ENCODE results near the gene CCNT1. TPM values are rescaled to one million over a fixed set of nuclear protein-coding genes. Genes with fewer than 3 reads are reported as not detected.
"Not testable (repeated sequence)": the region's sequence is repeated elsewhere in the genome, so short reads cannot be mapped to it uniquely, and the experiment has no call there.

Gene CCNT1
- total RNA-seq, 1 donor from 2014 or later = 52.5 TPM

- H3K9me3 Mint-ChIP-seq = no peaks in the 10 kb centered on the region
Observed at GRCh38 chr12:48728807-48729206, 12.3 kb upstream of the CCNT1 start.

GRCh38 chr12:48720737-48721136 is 4.2 kb upstream of the CCNT1 start:
- not testable (repeated sequence) for H3K36me3 Mint-ChIP-seq; H3K27ac Mint-ChIP-seq; H3K27me3 Mint-ChIP-seq (ENCODE audit: low read depth); H3K9me3 Mint-ChIP-seq; H3K4me1 Mint-ChIP-seq; H3K4me3 Mint-ChIP-seq; DNase-seq (ENCODE audit: low spot score in 2 of 2, unreplicated experiment in 2 of 2)

More at GRCh38 chr12:48728807-48729206, 12.3 kb upstream of the CCNT1 start:
- no peak for DNase-seq (ENCODE audit: low spot score in 2 of 2, unreplicated experiment in 2 of 2)
- Mint-ChIP-seq H3K27me3 (ENCODE audit: low read depth) (peaks cover 2% of the 10 kb centered on the region), H3K4me3 (no peak overlapping the region), H3K27ac (no peak overlapping the region), H3K36me3 (no peaks in the 10 kb centered on the region), H3K4me1 (no peaks in the 10 kb centered on the region)
- no peak for TF ChIP-seq CTCF (IDR thresholded peaks at IDR 0.05; ENCODE audit: unreplicated experiment)

- not testable (repeated sequence) for H3K36me3 Mint-ChIP-seq; DNase-seq (ENCODE audit: low spot score in 2 of 2, unreplicated experiment in 2 of 2); H3K27me3 Mint-ChIP-seq (ENCODE audit: low read depth); H3K9me3 Mint-ChIP-seq; H3K4me3 Mint-ChIP-seq; H3K27ac Mint-ChIP-seq; H3K4me1 Mint-ChIP-seq
Observed at GRCh38 chr12:48720171-48720570, 3.7 kb upstream of the CCNT1 start.

- not testable (repeated sequence) for DNase-seq (ENCODE audit: low spot score in 2 of 2, unreplicated experiment in 2 of 2); H3K4me3 Mint-ChIP-seq; H3K36me3 Mint-ChIP-seq; H3K9me3 Mint-ChIP-seq; H3K27ac Mint-ChIP-seq; H3K27me3 Mint-ChIP-seq (ENCODE audit: low read depth)
- peaks cover 20% of the 10 kb centered on the region for H3K4me1 Mint-ChIP-seq
Observed at GRCh38 chr12:48719002-48719401, 2.5 kb upstream of the CCNT1 start.

- H3K27me3 Mint-ChIP-seq (ENCODE audit: low read depth) = no peaks in the 10 kb centered on the region
- H3K4me3 Mint-ChIP-seq = peak overlapping the region; percentile 89
- TF ChIP-seq CTCF (IDR thresholded peaks at IDR 0.05; ENCODE audit: unreplicated experiment) = no peak
- peaks cover 8% of the 10 kb centered on the region for H3K36me3 Mint-ChIP-seq
- peaks cover 10% of the 10 kb centered on the region for H3K9me3 Mint-ChIP-seq
- DNase-seq (ENCODE audit: low spot score in 2 of 2, unreplicated experiment in 2 of 2) = no peak
- H3K4me1 Mint-ChIP-seq = peaks cover 29% of the 10 kb centered on the region
- peak overlapping the region; percentile 99 for H3K27ac Mint-ChIP-seq
Observed at GRCh38 chr12:48717252-48717695, 767 bp upstream of the CCNT1 start.

GRCh38 chr12:48716168-48716492 is 377 bp downstream of the CCNT1 start:
- DNase-seq (ENCODE audit: low spot score in 2 of 2, unreplicated experiment in 2 of 2) = peak in 1 of 2 experiments; percentile 19
- TF ChIP-seq CTCF (IDR thresholded peaks at IDR 0.05; ENCODE audit: unreplicated experiment) = no peak
- peaks cover 8% of the 10 kb centered on the region for H3K9me3 Mint-ChIP-seq
- peaks cover 29% of the 10 kb centered on the region for H3K4me1 Mint-ChIP-seq
- peak overlapping the region; percentile 89 for H3K4me3 Mint-ChIP-seq
- H3K36me3 Mint-ChIP-seq = peaks cover 11% of the 10 kb centered on the region
- no peaks in the 10 kb centered on the region for H3K27me3 Mint-ChIP-seq (ENCODE audit: low read depth)
- peak overlapping the region; percentile 99 for H3K27ac Mint-ChIP-seq

- Mint-ChIP-seq H3K27ac (no peak overlapping the region), H3K9me3 (no peaks in the 10 kb centered on the region), H3K4me1 (peaks cover 30% of the 10 kb centered on the region), H3K27me3 (ENCODE audit: low read depth) (no peaks in the 10 kb centered on the region), H3K4me3 (no peak overlapping the region), H3K36me3 (peaks cover 11% of the 10 kb centered on the region)
- DNase-seq (ENCODE audit: low spot score in 2 of 2, unreplicated experiment in 2 of 2) = no peak
- TF ChIP-seq CTCF (IDR thresholded peaks at IDR 0.05; ENCODE audit: unreplicated experiment) = no peak
Observed at GRCh38 chr12:48712209-48712608, 4.3 kb downstream of the CCNT1 start.

GRCh38 chr12:48698822-48699221 is 17.7 kb downstream of the CCNT1 start:
- H3K4me1 Mint-ChIP-seq; DNase-seq (ENCODE audit: low spot score in 2 of 2, unreplicated experiment in 2 of 2); H3K27me3 Mint-ChIP-seq (ENCODE audit: low read depth); H3K9me3 Mint-ChIP-seq; H3K27ac Mint-ChIP-seq; H3K4me3 Mint-ChIP-seq: not testable (repeated sequence)
- H3K36me3 Mint-ChIP-seq = peaks cover 36% of the 10 kb centered on the region

Measured in mesothelial cell of epicardium (in vitro differentiated cells).